ENCODE data around the gene AVPI1. TPM values are rescaled to one million over a fixed set of nuclear protein-coding genes. Genes with fewer than 3 reads are reported as not detected.

AVPI1 gene
- total and polyA plus RNA-seq, 2 of the 13 experiments (the other 11 are each of a cell fraction or from before 2014, with no cell fraction given): 39.8 to 61.2 TPM

GRCh38 chr10:97707134-97707861 is 20.3 kb upstream of the AVPI1 start (continued):
- TF ChIP-seq, protein P1, sequence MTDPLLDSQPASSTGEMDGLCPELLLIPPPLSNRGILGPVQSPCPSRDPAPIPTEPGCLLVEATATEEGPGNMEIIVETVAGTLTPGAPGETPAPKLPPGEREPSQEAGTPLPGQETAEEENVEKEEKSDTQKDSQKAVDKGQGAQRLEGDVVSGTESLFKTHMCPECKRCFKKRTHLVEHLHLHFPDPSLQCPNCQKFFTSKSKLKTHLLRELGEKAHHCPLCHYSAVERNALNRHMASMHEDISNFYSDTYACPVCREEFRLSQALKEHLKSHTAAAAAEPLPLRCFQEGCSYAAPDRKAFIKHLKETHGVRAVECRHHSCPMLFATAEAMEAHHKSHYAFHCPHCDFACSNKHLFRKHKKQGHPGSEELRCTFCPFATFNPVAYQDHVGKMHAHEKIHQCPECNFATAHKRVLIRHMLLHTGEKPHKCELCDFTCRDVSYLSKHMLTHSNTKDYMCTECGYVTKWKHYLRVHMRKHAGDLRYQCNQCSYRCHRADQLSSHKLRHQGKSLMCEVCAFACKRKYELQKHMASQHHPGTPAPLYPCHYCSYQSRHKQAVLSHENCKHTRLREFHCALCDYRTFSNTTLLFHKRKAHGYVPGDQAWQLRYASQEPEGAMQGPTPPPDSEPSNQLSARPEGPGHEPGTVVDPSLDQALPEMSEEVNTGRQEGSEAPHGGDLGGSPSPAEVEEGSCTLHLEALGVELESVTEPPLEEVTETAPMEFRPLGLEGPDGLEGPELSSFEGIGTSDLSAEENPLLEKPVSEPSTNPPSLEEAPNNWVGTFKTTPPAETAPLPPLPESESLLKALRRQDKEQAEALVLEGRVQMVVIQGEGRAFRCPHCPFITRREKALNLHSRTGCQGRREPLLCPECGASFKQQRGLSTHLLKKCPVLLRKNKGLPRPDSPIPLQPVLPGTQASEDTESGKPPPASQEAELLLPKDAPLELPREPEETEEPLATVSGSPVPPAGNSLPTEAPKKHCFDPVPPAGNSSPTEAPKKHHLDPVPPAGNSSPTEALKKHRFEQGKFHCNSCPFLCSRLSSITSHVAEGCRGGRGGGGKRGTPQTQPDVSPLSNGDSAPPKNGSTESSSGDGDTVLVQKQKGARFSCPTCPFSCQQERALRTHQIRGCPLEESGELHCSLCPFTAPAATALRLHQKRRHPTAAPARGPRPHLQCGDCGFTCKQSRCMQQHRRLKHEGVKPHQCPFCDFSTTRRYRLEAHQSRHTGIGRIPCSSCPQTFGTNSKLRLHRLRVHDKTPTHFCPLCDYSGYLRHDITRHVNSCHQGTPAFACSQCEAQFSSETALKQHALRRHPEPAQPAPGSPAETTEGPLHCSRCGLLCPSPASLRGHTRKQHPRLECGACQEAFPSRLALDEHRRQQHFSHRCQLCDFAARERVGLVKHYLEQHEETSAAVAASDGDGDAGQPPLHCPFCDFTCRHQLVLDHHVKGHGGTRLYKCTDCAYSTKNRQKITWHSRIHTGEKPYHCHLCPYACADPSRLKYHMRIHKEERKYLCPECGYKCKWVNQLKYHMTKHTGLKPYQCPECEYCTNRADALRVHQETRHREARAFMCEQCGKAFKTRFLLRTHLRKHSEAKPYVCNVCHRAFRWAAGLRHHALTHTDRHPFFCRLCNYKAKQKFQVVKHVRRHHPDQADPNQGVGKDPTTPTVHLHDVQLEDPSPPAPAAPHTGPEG (CRISPR knock-in tag; IDR thresholded peaks at IDR 0.05): no peak
- TF ChIP-seq ZNF234 (CRISPR knock-in tag; conservative IDR thresholded peaks at IDR 0.05) (no peak), MAZ (IDR thresholded peaks at IDR 0.05; ENCODE audit: borderline replicate concordance, low read depth, low read length) (peak; percentile 43; the same call in 1 of the 2 replicates), MAZ (CRISPR knock-in tag; IDR thresholded peaks at IDR 0.05; ENCODE audit: low read depth) (0 out of 2 replicates have a peak, but pooled peaks have one; percentile 42), ZBTB21 (CRISPR knock-in tag; IDR thresholded peaks at IDR 0.05) (no peak), TARDBP (CRISPR knock-in tag; IDR thresholded peaks at IDR 0.05) (peak; percentile 61; the same call in 1 of the 2 replicates), ZNF224 (CRISPR knock-in tag; IDR thresholded peaks at IDR 0.05) (peak; percentile 63; the same call in 1 of the 2 replicates), SMAD3 (CRISPR knock-in tag; IDR thresholded peaks at IDR 0.05) (0 out of 2 replicates have a peak, but pooled peaks have one; percentile 72), ZSCAN25 (CRISPR knock-in tag; IDR thresholded peaks at IDR 0.05) (no peak), NCOA5 (CRISPR knock-in tag; IDR thresholded peaks at IDR 0.05) (no peak), RFXANK (CRISPR knock-in tag; IDR thresholded peaks at IDR 0.05) (no peak), HMGA1 (CRISPR knock-in tag; conservative IDR thresholded peaks at IDR 0.05) (no peak), EEA1 (CRISPR knock-in tag; IDR thresholded peaks at IDR 0.05; ENCODE audit: borderline replicate concordance) (no peak), ZZZ3 (CRISPR knock-in tag; IDR thresholded peaks at IDR 0.05; ENCODE audit: borderline replicate concordance) (no peak), KAT2B (IDR thresholded peaks at IDR 0.05; ENCODE audit: borderline replicate concordance, low read depth, low read length) (no peak), RFX1 (IDR thresholded peaks at IDR 0.05) (no peak), JUN (CRISPR knock-in tag; IDR thresholded peaks at IDR 0.05) (peak; percentile 54; the same call in 1 of the 2 replicates), ZNF207 (IDR thresholded peaks at IDR 0.05; ENCODE audit: borderline replicate concordance) (no peak), ZNF367 (CRISPR knock-in tag; IDR thresholded peaks at IDR 0.05; ENCODE audit: borderline replicate concordance) (no peak), MED1 (CRISPR knock-in tag; IDR thresholded peaks at IDR 0.05) (peak; percentile 82), NFIC (IDR thresholded peaks at IDR 0.05; ENCODE audit: low read length) (no peak)
- TF ChIP-seq, protein P2, sequence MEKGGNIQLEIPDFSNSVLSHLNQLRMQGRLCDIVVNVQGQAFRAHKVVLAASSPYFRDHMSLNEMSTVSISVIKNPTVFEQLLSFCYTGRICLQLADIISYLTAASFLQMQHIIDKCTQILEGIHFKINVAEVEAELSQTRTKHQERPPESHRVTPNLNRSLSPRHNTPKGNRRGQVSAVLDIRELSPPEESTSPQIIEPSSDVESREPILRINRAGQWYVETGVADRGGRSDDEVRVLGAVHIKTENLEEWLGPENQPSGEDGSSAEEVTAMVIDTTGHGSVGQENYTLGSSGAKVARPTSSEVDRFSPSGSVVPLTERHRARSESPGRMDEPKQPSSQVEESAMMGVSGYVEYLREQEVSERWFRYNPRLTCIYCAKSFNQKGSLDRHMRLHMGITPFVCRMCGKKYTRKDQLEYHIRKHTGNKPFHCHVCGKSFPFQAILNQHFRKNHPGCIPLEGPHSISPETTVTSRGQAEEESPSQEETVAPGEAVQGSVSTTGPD (CRISPR knock-in tag; IDR thresholded peaks at IDR 0.05): no peak
- TF ChIP-seq, protein P3, sequence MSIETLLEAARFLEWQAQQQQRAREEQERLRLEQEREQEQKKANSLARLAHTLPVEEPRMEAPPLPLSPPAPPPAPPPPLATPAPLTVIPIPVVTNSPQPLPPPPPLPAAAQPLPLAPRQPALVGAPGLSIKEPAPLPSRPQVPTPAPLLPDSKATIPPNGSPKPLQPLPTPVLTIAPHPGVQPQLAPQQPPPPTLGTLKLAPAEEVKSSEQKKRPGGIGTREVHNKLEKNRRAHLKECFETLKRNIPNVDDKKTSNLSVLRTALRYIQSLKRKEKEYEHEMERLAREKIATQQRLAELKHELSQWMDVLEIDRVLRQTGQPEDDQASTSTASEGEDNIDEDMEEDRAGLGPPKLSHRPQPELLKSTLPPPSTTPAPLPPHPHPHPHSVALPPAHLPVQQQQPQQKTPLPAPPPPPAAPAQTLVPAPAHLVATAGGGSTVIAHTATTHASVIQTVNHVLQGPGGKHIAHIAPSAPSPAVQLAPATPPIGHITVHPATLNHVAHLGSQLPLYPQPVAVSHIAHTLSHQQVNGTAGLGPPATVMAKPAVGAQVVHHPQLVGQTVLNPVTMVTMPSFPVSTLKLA (IDR thresholded peaks at IDR 0.05): no peak

All from HepG2 (cell line).